NCI-H2029 (cell line): ENCODE results near the gene ZNF609.

ENCODE experiments used
- DNase-seq: peaks from one replicate; lab custom pipeline; 2025; lab: John Stamatoyannopoulos, UW

ZNF609 gene

DNA sequence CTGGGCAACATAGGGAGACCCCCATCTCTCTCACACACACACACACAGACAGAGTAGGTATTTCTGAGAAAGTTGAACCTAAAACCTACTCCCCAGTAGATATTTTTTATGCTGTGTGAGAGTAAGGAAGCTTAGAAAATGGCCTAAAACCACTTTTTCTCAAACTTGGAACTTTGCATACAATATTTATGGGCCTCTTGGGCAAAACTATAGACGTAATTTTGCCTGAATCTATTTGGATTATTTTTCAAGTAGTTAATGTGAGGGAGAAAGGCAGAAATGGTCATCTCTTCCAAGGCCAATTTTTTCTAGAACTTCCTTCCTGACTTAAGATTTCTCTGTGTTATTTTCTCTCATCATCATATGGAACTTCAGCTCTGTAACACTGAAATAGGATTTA is 81.7 kb downstream of the ZNF609 start:
- DNase-seq = no peak

DNA sequence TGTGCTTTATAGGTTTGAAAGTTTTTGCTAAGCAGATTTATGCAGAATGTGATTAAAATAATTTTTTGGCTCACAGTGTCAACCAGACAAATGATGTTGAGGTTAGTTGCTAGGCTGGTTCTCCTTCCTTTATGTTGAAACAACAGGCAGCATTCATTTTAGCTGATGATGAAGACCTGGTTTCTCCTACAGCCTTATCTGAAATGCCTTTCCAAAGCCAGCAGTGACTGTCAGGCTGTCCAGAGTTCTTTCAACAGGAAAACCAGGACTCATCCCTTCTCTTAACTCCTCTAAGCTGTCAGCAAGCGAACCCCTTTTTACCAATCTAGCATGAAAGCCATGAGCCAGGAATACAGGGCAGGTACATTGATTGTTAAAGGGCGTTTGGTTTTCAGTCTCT is 84.1 kb downstream of the ZNF609 start:
- no peak for DNase-seq

- DNase-seq = no peak
Measured at GRCh38 chr15:64547275-64547674, 86.9 kb downstream of the ZNF609 start.

DNA sequence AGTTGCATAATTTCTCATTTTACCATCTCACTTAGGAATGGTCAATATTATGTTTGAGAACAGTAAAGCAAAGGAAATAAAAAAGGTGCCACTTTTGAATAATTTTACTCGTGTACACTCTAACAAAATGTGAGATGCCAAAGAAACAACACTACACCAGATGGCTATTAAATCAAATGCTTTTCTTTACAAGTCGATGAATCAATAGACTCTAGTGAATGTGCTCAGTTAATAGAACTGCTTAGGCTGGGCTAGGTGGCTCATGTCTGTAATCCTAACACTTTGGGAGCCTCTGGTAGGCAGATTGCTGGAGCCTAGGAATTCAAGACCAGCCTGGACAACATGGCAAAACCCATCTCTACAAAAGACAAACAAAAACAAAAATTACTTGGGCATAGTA is 87.9 kb downstream of the ZNF609 start:
- no peak for DNase-seq

DNA sequence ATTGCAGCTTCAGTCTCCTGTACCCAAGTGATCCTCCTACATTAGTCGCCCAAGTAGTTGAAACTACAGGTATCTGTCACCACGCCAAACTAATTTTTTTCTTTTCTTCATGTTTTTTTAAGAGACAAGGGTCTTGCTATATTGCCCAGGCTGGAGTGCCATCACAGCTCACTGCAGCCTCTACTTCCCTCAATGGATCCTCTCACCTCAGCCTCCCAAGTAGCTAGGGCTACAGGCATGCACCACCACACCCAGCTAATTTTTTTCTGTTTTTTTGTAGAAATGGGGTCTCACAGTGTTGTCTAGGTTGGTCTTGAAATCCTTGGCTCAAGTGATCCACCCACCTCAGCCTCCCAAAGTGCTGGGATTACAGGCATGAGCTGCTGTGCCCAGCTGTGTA is 89.5 kb downstream of the ZNF609 start:
- no peak for DNase-seq

- DNase-seq = no peak
Measured at GRCh38 chr15:64552281-64552948, 92.0 kb downstream of the ZNF609 start.

GRCh38 chr15:64558460-64559179 is 98.2 kb downstream of the ZNF609 start:
- DNase-seq = no peak

- no peak for DNase-seq
Measured at GRCh38 chr15:64559243-64559642, 98.9 kb downstream of the ZNF609 start.

DNA sequence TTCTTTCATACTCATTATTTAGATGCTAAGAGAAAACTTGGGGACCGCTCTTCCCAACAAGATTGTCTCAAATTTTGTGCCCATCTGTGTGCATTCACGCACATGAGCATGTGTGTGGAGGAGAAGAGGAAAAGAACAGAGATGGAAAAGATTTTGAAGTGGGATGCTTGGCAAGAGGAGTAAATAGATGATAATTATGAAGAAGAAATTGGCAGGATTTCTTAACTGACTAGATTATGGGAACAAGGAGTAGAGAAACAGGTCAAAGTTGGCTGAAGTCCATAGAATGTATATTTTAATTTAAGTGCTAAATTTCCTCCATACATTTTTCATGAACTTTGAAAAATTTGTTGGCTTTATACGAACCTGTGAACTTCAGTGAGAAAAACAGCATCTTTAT is 100.1 kb downstream of the ZNF609 start:
- no peak for DNase-seq

- DNase-seq = no peak
Measured at GRCh38 chr15:64560998-64561397, 100.6 kb downstream of the ZNF609 start.

DNA sequence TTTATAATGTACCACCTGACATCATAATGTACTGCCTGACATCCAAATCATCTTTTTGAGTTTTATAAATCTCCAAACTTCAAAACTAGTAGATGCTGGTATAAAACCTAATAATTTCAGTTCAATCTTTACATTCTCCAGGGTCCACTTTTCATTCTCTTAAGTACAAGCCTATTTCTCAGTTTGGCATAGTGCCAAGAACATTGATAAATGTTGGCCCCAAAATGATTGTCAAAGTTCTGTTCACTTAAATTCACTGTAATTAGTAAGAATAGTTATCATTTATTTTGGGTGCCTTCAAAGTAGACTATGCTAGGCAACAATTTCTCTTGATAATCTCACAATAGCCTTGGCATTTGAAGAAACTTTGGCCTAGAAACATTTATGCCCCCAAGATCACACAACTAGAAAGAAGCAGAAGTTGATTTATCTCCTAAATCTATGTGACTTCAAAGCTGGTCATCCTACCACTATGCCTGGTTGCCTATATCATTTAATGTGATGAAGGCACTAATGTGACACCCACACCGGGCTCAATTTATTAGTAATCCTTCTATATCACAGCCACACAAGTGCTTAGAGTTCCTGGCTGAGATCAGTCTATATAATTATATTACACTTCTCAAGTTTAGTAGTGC is 101.7 kb downstream of the ZNF609 start:
- no peak for DNase-seq

DNA sequence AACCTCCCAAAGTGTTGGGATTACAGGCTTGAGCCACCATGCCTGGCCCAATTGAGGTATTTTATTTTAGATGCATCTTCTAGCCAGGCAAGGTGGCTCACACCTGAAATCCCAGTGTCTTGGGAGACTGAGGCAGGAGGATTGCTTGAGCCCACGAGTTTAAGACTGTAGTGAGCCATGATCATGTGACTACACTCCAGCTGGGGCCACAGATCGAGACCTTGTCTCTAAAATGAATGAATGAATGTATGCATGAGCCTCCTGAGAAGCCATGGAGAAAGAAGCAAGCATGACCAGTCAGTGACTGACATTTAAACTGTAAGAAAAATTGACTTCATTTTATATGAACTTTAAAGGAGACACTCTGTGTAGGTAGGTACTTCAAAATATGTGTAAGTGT is 105.7 kb downstream of the ZNF609 start:
- no peak for DNase-seq

- peak; percentile 14 for DNase-seq
Measured at GRCh38 chr15:64566629-64567427, 106.5 kb downstream of the ZNF609 start.

GRCh38 chr15:64568765-64569164 is 108.4 kb downstream of the ZNF609 start:
- no peak for DNase-seq

DNA sequence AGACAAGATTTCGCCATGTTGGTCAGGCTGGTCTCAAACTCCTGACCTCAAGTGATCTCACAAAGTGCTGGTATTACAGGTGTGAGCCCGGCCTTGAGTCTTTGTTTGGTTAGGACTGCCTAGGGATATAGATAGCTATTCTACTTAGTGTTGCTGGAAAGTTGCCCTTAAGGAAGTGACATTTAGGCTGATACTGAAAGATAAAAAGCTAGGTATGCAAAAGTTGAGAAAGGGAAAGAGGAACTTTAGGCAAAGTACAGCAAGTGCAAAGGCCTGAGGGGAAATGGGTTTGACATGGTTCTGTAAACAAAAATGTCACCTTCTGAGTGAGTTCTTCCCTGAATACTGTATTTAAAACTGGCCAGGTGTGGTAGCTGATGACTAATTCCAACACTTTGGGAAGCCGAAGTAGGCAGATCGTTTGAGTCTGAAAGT is 111.5 kb downstream of the ZNF609 start:
- no peak for DNase-seq

DNA sequence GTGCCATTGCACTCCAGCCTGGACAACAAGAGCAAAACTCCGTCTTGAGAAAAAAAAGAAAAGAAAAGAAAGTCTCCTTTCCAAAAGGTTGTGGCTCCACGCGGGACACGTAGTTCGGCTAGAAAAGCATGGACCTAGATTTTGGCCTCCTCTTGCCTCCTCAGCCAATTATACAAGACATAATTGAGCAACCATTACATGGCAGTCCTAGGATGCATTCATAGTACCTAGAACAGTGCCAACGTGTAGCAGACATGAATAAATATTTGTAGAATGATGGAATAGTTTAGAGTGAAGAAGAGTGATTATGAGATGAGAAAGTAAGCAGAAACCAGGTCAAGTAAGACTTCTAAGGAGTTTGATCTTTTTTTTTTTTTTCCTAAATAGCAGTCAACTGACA is 112.5 kb downstream of the ZNF609 start:
- DNase-seq = no peak

DNA sequence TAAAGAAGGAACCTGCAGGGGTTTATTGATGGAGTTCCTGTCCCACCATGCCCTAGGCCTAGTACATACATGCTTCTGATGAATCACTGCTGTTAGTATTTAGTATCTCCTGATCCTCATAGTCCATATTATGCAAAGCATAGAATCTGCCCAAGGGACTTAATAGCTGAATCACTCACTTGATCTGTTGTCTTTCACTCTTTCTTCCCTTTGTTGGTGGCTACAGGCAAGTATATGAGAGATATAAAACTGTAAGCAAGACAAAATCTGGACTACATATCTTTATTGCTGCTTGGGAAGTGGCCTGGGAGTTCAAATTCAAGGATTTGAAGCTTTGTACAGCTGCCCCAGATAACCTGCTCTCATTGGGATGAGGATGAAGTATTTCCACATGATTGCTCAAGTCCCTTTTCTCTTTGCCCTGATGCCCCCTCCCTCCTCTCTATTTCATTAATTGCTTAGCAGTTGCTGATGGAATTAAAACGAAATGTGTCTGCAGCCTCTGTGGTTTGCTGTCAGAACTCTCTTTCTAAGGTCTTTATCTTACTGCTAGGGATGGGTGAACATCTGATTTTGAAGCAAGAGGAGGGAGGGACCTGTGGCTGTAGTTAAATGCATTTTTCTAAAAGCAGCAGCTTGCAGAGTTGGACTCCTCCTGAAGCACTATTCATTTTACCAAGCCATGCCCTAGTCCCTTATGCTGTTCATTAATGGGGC is 114.1 kb downstream of the ZNF609 start:
- DNase-seq = no peak

- DNase-seq = no peak
Measured at GRCh38 chr15:64580696-64581407, 120.5 kb downstream of the ZNF609 start.

- no peak for DNase-seq
Measured at GRCh38 chr15:64581408-64581761, 121.0 kb downstream of the ZNF609 start.

DNA sequence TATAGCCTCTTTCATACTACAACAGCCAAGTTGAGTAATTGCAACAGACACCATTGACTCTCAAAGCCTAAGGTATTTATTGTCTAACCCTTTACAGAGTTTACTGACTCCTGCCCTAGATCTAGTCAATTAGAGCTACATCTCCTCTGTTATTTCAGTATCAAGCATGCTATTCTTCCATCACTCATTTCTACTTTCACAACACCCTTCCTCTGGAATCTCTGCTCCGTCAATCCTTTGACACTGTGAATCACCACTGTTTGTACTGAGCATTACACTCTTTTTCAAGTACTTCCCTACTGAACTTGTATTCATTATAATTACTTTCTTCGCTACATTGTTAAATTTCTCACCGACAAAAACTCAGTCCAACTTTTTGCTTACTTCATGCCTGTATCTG is 121.8 kb downstream of the ZNF609 start:
- DNase-seq = no peak

DNA sequence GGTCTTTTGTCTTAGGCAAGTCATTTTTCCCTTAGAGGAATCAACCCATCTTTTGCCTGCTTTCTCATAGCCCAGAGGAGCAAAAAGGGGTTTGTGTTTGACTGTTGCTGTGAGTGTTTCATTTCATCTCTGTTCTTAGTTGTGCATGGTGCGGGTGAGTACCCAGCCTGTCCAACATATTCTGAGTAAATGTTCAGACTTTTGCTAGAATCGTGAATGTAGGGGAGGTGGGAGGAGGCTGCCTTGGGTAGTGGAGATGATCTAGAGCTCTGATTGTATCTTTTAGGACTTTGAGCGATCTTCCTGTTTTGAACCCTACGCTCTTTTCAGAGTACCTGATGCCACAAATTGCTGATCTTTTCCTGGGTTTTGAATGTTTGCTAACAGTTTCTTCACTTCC is 123.1 kb downstream of the ZNF609 start:
- no peak for DNase-seq
